Mucosa of rectum (tissue), 2 donors: ENCODE results near the gene GABRB1.

ENCODE experiments used
- H3K27ac ChIP-seq, 2 donors: one replicate each; pipeline ENCODE4 v1.7.0; 2013; ENCODE audit warnings: inconsistent platforms in 2 of 2, low read depth in 2 of 2, low read length in 2 of 2
- H3K27me3 ChIP-seq, 2 donors: one replicate each; pipeline ENCODE4 v1.7.0; 2013; ENCODE audit warnings: low read length in 2 of 2; ENCODE audit not compliant: control insufficient read depth in 2 of 2, insufficient read depth in 2 of 2
- H3K36me3 ChIP-seq, 2 donors: one replicate each; pipeline ENCODE4 v1.7.0; 2013; ENCODE audit warnings: low read length in 2 of 2; ENCODE audit not compliant: control insufficient read depth in 2 of 2, insufficient read depth in 2 of 2
- H3K4me1 ChIP-seq, 2 donors: one replicate each; pipeline ENCODE4 v1.7.0; 2013; ENCODE audit warnings: low read length in 2 of 2, mild to moderate bottlenecking in 1 of 2; ENCODE audit not compliant: control insufficient read depth in 2 of 2, insufficient read depth in 2 of 2
- H3K4me3 ChIP-seq, 2 donors: one replicate each; pipeline ENCODE4 v1.7.0; 2013; ENCODE audit warnings: low read length in 2 of 2
- H3K9ac ChIP-seq, 2 donors: one replicate each; pipeline ENCODE4 v1.7.0; 2013; ENCODE audit warnings: low read length in 2 of 2, low read depth in 1 of 2, mild to moderate bottlenecking in 1 of 2
- H3K9me3 ChIP-seq, 2 donors: one replicate each; pipeline ENCODE4 v1.7.0; 2013; ENCODE audit warnings: low read length in 2 of 2; ENCODE audit not compliant: control insufficient read depth in 2 of 2
- donor health status: healthy.
- donor health status: Normal muscosa, but diverticular disease.

The GABRB1 gene

DNA sequence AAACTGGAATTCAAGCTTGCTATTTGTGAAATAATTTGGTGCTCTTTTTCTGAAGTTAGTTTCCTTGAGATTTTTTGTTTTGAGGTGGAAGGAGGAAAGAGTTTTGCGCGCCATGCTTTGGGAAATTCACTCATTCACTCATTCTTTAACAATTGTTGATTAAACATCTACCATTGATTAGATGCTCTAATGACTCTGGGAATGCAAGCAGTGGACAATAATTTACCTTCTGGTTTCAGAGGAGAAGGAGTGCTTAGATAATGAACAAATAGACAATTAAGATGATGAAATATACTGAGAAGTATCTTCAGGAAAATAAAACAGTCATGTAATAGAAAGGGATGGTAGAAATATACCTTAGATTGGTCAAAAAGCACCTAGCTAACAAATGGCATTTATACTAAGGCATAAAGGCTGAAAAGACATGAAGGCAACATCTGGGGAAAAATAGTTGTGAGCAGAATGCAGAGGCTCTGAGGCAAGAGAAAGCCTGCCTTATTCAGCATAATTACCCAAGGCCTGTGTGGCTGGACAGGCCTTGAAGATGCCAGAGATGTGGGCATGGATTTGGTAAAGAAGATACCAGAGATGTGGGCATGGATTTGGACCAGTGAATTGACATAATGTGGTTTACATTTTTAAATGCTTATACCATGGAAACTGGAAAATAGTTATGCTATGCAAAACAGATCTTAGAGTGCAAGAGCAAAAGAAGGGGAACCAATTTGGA, 434.9 kb downstream of the GABRB1 start:
- no peak overlapping the region for H3K4me3 ChIP-seq
- no peaks in the 10 kb centered on the region for H3K9me3 ChIP-seq
- H3K27me3 ChIP-seq: no peaks in the 10 kb centered on the region
- no peak overlapping the region for H3K9ac ChIP-seq
- H3K27ac ChIP-seq: no peak overlapping the region
- peaks cover 0 to 7% of the 10 kb centered on the region in 2 donors for H3K4me1 ChIP-seq
- no peaks in the 10 kb centered on the region for H3K36me3 ChIP-seq

DNA sequence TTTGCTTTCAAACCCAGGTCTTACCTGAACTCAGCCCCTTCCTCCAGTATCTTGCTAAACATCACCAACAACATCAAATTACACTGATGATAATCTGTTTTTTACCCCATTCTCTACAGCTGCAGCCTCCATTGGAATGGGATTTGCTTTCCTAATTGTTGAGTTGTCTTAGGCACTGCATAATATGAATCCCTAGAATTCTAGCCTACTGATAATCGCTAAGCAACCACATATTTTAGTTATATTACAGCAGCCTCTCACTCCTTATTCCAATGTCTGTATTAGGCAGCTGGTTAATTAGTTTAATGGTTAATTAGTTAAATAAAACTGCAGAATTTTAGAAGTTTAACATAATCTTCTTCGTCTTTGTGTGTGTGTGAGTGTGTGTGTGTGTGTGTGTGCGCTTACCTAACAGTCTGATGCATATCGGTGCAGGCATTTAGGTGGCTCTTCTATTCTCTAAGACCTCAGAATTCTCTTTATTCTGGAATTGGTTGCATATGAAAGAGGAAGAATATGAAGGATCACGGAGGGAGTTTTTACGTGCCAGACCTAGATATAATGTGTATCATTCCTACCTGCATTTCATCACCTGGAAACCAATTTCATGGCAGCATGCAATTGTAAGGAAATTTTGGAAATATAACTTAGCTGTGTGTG, 437.5 kb downstream of the GABRB1 start:
- H3K4me3 ChIP-seq: no peak overlapping the region
- no peak overlapping the region for H3K9ac ChIP-seq
- H3K4me1 ChIP-seq: no peaks in the 10 kb centered on the region
- H3K9me3 ChIP-seq: no peaks in the 10 kb centered on the region
- H3K27me3 ChIP-seq: no peaks in the 10 kb centered on the region
- no peaks in the 10 kb centered on the region for H3K36me3 ChIP-seq
- no peak overlapping the region for H3K27ac ChIP-seq

DNA sequence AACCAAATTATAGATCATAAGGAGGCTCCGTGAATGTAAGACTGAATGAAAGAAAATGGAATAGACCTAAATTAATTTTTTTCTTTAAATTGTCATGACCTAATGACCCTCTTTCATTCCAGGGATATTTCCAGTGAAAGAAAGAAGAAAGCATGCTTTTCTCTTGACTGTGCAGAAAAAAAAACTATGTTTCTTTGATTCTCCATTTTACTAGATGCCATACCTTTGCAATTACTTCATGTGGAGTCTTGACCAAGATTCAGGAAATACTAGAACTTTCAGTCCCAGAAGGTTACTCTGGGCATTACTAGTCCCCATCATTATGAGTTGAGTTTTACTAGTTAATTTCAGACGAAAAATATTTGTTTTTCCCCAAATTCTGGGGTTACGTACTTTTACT, 438.6 kb downstream of the GABRB1 start:
- Histone ChIP-seq H3K9ac (no peak overlapping the region), H3K36me3 (no peaks in the 10 kb centered on the region), H3K4me3 (no peak overlapping the region), H3K4me1 (no peaks in the 10 kb centered on the region), H3K27me3 (no peaks in the 10 kb centered on the region), H3K27ac (no peak overlapping the region), H3K9me3 (no peaks in the 10 kb centered on the region)

DNA sequence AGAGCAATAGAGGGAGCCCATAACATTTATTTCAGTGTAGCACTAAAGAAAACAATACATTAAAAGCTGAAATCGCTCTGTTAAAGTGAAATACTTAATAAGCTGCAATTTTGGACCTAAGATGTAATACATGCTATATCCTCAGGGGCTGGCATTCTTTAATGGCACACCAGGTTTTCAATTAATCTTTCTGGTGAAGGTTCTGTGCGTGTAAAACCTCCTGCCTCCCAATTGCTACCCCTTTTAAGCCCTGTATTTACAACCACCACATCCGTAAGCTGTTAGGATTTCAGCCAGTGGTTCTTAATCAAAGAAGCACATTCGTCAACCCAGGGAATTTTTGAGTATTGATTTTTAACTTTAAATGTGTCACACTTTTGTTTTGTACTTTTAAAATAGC, 439.7 kb downstream of the GABRB1 start:
- H3K27me3 ChIP-seq: no peaks in the 10 kb centered on the region
- H3K36me3 ChIP-seq: no peaks in the 10 kb centered on the region
- H3K4me1 ChIP-seq: no peaks in the 10 kb centered on the region
- no peak overlapping the region for H3K27ac ChIP-seq
- H3K4me3 ChIP-seq: no peak overlapping the region
- H3K9me3 ChIP-seq: no peaks in the 10 kb centered on the region
- no peak overlapping the region for H3K9ac ChIP-seq

DNA sequence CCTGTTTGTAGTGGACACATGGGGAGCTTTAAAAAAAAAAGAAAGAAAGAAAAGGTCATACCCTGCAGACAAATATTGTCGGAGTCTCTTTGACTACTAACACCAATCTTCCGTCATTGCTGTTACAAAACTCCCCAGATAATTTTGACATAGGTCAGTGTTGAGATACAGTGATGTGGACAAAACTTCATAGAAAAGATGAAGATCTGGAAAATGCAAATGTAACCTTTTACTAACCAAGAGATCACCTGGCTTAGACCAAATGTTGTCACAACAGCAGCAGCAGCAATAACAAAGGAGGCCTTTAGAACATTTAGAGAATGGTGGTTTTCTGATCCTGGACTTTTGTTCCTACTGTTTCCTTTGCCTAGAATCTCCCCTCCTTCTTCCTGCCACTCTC, 440.2 kb downstream of the GABRB1 start:
- no peak overlapping the region for H3K4me3 ChIP-seq
- H3K27ac ChIP-seq: no peak overlapping the region
- H3K36me3 ChIP-seq: no peaks in the 10 kb centered on the region
- H3K27me3 ChIP-seq: no peaks in the 10 kb centered on the region
- no peak overlapping the region for H3K9ac ChIP-seq
- H3K4me1 ChIP-seq: no peaks in the 10 kb centered on the region
- H3K9me3 ChIP-seq: no peaks in the 10 kb centered on the region

DNA sequence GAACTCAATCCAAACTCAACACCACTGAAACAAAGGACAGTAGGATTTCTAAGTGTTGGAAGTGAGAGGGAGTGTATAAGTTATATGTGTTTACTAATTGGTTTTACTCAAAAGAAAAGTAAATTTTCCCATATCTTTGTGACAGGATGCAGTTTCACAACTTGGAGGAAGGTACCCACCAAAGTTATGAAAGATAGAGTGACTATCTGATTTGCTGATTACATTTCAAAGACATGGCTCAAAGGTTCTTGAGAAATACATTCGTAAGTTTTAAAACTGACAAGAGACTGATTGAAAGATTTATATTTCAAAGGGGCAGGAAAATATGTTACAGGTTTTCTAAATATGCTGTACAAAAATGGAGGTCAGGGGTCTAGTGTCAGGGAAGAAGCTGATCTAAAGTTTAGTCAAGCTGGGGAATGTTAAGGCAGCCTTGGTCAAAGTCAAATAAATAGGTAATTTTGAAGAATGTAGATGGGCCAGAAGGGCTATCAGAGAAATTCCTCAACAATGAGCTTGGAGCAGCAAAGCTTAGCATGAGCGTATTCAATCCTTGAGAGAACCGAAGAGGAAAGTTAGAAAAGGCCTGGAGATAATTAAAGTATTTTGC, 441.9 kb downstream of the GABRB1 start:
- Histone ChIP-seq H3K9ac (no peak overlapping the region), H3K4me3 (no peak overlapping the region), H3K27ac (no peak overlapping the region), H3K9me3 (no peaks in the 10 kb centered on the region), H3K36me3 (no peaks in the 10 kb centered on the region), H3K4me1 (no peaks in the 10 kb centered on the region), H3K27me3 (no peaks in the 10 kb centered on the region)

DNA sequence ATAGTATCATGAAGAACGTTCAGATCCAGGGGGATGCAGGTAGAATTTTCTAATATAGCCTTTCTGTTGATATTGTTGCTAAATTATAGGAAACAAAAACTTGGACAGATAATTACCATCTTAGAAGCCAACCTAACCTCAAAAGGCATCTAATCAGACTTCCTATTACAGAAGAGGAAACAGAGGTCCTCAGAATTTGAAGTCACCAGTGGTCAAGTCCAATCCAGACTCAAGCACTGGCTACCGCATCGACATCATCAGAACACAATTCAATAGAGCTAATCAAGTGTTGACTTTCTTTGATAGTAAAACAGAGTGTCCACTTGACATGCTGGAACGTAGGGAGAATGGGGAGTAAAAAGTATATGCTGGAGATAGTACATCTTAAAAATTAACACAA, 443.4 kb downstream of the GABRB1 start:
- Histone ChIP-seq H3K36me3 (no peaks in the 10 kb centered on the region), H3K27me3 (no peaks in the 10 kb centered on the region), H3K4me3 (no peak overlapping the region), H3K9me3 (no peaks in the 10 kb centered on the region), H3K9ac (no peak overlapping the region), H3K27ac (no peak overlapping the region), H3K4me1 (no peaks in the 10 kb centered on the region)

DNA sequence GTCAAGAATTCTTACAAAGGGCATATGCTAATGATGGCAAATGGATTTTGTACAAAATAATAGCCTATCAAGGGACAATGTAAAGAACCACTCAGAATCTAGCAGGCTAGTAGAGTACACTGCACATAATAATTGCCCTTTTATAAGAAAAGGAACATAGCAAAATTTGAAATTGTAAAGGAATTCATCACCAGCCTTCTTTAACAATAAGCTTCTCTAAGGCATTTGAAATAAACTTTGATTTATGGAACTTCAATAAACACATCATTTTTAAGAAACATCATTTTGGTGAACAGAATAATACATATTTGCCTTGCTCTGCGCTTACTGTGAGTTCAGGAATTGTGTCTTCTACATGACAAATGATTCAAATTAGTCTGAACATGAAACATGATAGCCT, 444.0 kb downstream of the GABRB1 start:
- H3K4me3 ChIP-seq: no peak overlapping the region

More for the DNA sequence above, 444.0 kb downstream of the GABRB1 start:
- Histone ChIP-seq H3K27ac (no peak overlapping the region), H3K36me3 (no peaks in the 10 kb centered on the region), H3K9ac (no peak overlapping the region), H3K27me3 (no peaks in the 10 kb centered on the region), H3K4me1 (no peaks in the 10 kb centered on the region), H3K9me3 (no peaks in the 10 kb centered on the region)
